ENCODE results near the gene TCN2. TPM values are rescaled to one million over a fixed set of nuclear protein-coding genes. Genes with fewer than 3 reads are reported as not detected.

TCN2 gene
- total and polyA plus RNA-seq, 9 of the 15 experiments (the other 6 are each of a cell fraction or from before 2014, with no cell fraction given), result 0.88 to 5.4 (median 1.7) TPM

- in situ Hi-C loops (cut with MboI) (no loop called here), intact Hi-C loops (cut with micrococcal nuclease) (no loop called here)
- H4K20me1 ChIP-seq (replicated peaks; ENCODE audit: control insufficient read depth, insufficient read depth, low read length), result no peaks in the 10 kb centered on the region
- no peaks in the 10 kb centered on the region for H3K27me3 ChIP-seq (ENCODE audit: control insufficient read depth in 2 of 2, insufficient read depth in 2 of 2, low read length in 2 of 2)
- no peak overlapping the region for H3K27ac ChIP-seq (ENCODE audit: extremely low read depth, low read depth, low read length)
- H3K4me2 ChIP-seq (ENCODE audit: insufficient read depth, low read length), result no peak overlapping the region
- H3K4me3 ChIP-seq, result no peak overlapping the region
- ATAC-seq, result no peak
- BruUV-seq (replicated peaks), result no TSS peak
- FAIRE-seq, result no peak
- no peak overlapping the region for H3K9ac ChIP-seq (ENCODE audit: insufficient read depth in 1 of 2, low read depth in 2 of 2, low read length in 2 of 2)
- H3K4me1 ChIP-seq (replicated peaks in 1 of 2; ENCODE audit: control insufficient read depth in 2 of 2, insufficient read depth in 2 of 2, low read length in 2 of 2), result peaks cover 24 to 27% of the 10 kb centered on the region in 2 experiments; a peak in 4 of 5 replicates
- no peak for DNase-seq (ENCODE audit: extremely low read depth in 1 of 4, low spot score in 3 of 4)
- CTCF ChIA-PET (ENCODE audit: low intra/inter-chr PET ratio), result no interaction called here
- no peaks in the 10 kb centered on the region for H3K9me3 ChIP-seq (replicated peaks; ENCODE audit: control insufficient read depth, insufficient read depth, low read depth, low read length)
- no peaks in the 10 kb centered on the region for H3K9me1 ChIP-seq (ENCODE audit: control insufficient read depth, insufficient read depth, low read length)
- 12% methylated on average over 3 of the region's 3 CpGs for WGBS (ENCODE audit: insufficient coverage, low coverage, missing lambda C conversion rate)
- POLR2A ChIA-PET, result no interaction called here
- no peaks in the 10 kb centered on the region for H3K36me3 ChIP-seq (ENCODE audit: control insufficient read depth, insufficient read depth, low read length)
- no peaks in the 10 kb centered on the region for H3K79me2 ChIP-seq (ENCODE audit: control insufficient read depth, insufficient read depth, low read length)
- TF ChIP-seq CBX1 (IDR thresholded peaks at IDR 0.05; ENCODE audit: low read depth) (no peak), NONO (IDR thresholded peaks at IDR 0.05; ENCODE audit: low read depth in 2 of 2, low read length in 1 of 2) (no peak), ZNF197 (CRISPR knock-in tag; IDR thresholded peaks at IDR 0.05; ENCODE audit: low read depth) (no peak), CBFA2T2 (conservative IDR thresholded peaks at IDR 0.05) (no peak), TAF1 (IDR thresholded peaks at IDR 0.05; ENCODE audit: control insufficient read depth, extremely low read depth, insufficient read depth, low read length, severe bottlenecking) (no peak), RAD51 (IDR thresholded peaks at IDR 0.05; ENCODE audit: borderline replicate concordance, low read depth) (no peak), MEF2D (tag; conservative IDR thresholded peaks at IDR 0.05; ENCODE audit: low read depth) (no peak), RBM14 (IDR thresholded peaks at IDR 0.05; ENCODE audit: borderline replicate concordance, insufficient read depth, low read depth, low read length) (no peak), PBX2 (CRISPR knock-in tag; IDR thresholded peaks at IDR 0.05; ENCODE audit: low read depth) (no peak), PBX2 (tag; conservative IDR thresholded peaks at IDR 0.05; ENCODE audit: low read depth) (no peak), FOS (IDR thresholded peaks at IDR 0.05; ENCODE audit: extremely low read depth, insufficient read length) (no peak), PHF21A (IDR thresholded peaks at IDR 0.05; ENCODE audit: borderline replicate concordance, low read depth) (no peak), TCF7L2 (IDR thresholded peaks at IDR 0.05; ENCODE audit: low read depth, low read length) (no peak)
- no peak overlapping the region for H2AFZ ChIP-seq (ENCODE audit: low read depth, low read length)
These were observed 64.1 kb downstream of the TCN2 start for GRCh38 chr22:30671071-30671470.

Data from K562 (cell line).